Right lobe of liver (tissue), 6 donors: Measurements from ENCODE around the gene DNAJC11. TPM values are rescaled to one million over a fixed set of nuclear protein-coding genes. Genes with fewer than 3 reads are reported as not detected.
A peak's percentile ranks its signal among the peaks of the same experiment; 100 is the strongest.

Experiments
- ATAC-seq, 4 donors: fragments of 200-7000 bp; cut with Tn5 transposase; one replicate each; pipeline ENCODE4 v1.9.1; 2020; ENCODE audit warnings: mild to moderate bottlenecking in 4 of 4, moderate library complexity in 4 of 4
- DNase-seq, 3 donors: peaks; one replicate each; pipeline ENCODE4 v3.0.0-alpha.2; 2020
- H3K27ac ChIP-seq, 3 donors: fragments of 200-600 bp; one replicate each; pipeline ENCODE4 v1.8.0; 2022
- H3K27me3 ChIP-seq, 2 donors: fragments of 200-600 bp; one replicate each; pipeline ENCODE4 v1.8.0; 2022
- H3K36me3 ChIP-seq, 4 donors: fragments of 200-600 bp; sonication (generic) in 1 of 4; one replicate each; pipeline versions ENCODE4 v1.5.1 to v1.8.0; 2017 to 2022; ENCODE audit warnings: control low read depth in 1 of 4
- H3K4me1 ChIP-seq, 4 donors: fragments of 200-600 bp; sonication (generic) in 1 of 4; one replicate each; pipeline versions ENCODE4 v1.5.1 to v1.8.0; 2017 to 2022; ENCODE audit warnings: control low read depth in 1 of 4
- H3K4me3 ChIP-seq, 3 donors: fragments of 200-600 bp; one replicate each; pipeline ENCODE4 v1.8.0; 2022
- H3K9me3 ChIP-seq, 4 donors: fragments of 200-600 bp; sonication (generic) in 1 of 4; one replicate each; pipeline versions ENCODE4 v1.5.1 to v1.8.0; 2017 to 2022; ENCODE audit warnings: control low read depth in 1 of 4
- POLR2A ChIP-seq: fragments of 450-650 bp; IDR thresholded peaks from one replicate; pipeline ENCODE4 v1.6.1; 2017; ENCODE audit warnings: antibody characterized with exemption, mild to moderate bottlenecking
- WGBS: methylation state at CpG from one replicate; pipeline ENCODE4 v1.1.6; 2018; ENCODE audit warnings: low coverage, low lambda C conversion rate; ENCODE audit not compliant: insufficient coverage; ENCODE audit errors: missing lambda C conversion rate; 5-methylcytosine and 5-hydroxymethylcytosine counted together
- intact Hi-C, 2 donors: fragments of 100-400 bp; cut with DNase I; formaldehyde crosslinking; loops; one replicate each; pipeline versions ENCODE4 v1.11.2 to v1.14.1; 2022
- total RNA-seq, 6 experiments: library from RNA; depleted of rRNA in 2 of 6; stranded (reverse); fragments of >200 nt in 2 of 6; fragmentation: NEBNext Ultra II Directional in 3 of 6; extraction: Animal tissue kit (Norgen Biotek cat#: 25700) in 3 of 6; gene quantifications; one replicate each; pipeline versions ENCODE4 v1.1.0 to v1.2.4, GENCODE V29; 2016 to 2023
- TF ChIP-seq, protein P1 (sequence below), 4 donors: fragments of 200-600 bp in 3 of 4; fragments of 450-650 bp in 1 of 4; IDR thresholded peaks; one replicate each; pipeline versions ENCODE4 v1.5.1 to v1.8.0; 2016 to 2022; ENCODE audit warnings: antibody characterized with exemption in 4 of 4, mild to moderate bottlenecking in 2 of 4
- donor health status: DM: no; HTN: yes; CAD: no.
- donor health status: DM: no; HTN: no; CAD: no.
- donor health status: DM: no; HTN: no; CAD: no.
- donor health status: DM: no; HTN: yes; CAD: no.
- donor health status: DM: no; HTN: yes; CAD: no.

Gene DNAJC11
- total RNA-seq, 6 experiments from 2014 or later: 24.9 to 36.0 (median 28.6) TPM

- H3K9me3 ChIP-seq: no peaks in the 10 kb centered on the region
- TF ChIP-seq, protein P1, sequence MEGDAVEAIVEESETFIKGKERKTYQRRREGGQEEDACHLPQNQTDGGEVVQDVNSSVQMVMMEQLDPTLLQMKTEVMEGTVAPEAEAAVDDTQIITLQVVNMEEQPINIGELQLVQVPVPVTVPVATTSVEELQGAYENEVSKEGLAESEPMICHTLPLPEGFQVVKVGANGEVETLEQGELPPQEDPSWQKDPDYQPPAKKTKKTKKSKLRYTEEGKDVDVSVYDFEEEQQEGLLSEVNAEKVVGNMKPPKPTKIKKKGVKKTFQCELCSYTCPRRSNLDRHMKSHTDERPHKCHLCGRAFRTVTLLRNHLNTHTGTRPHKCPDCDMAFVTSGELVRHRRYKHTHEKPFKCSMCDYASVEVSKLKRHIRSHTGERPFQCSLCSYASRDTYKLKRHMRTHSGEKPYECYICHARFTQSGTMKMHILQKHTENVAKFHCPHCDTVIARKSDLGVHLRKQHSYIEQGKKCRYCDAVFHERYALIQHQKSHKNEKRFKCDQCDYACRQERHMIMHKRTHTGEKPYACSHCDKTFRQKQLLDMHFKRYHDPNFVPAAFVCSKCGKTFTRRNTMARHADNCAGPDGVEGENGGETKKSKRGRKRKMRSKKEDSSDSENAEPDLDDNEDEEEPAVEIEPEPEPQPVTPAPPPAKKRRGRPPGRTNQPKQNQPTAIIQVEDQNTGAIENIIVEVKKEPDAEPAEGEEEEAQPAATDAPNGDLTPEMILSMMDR (IDR thresholded peaks at IDR 0.05): no peak
- TF ChIP-seq POLR2A: no peak
- no peaks in the 10 kb centered on the region for H3K27me3 ChIP-seq
- peak in 1 of 3 donors; percentile 76 for DNase-seq
- ATAC-seq: peak in 2 of 4 donors; percentile 15 to 33
- no peak overlapping the region for H3K4me3 ChIP-seq
- H3K36me3 ChIP-seq: peaks cover 0 to 9% (median 3%) of the 10 kb centered on the region in 4 donors
- peak overlapping the region in 2 of 3 donors; percentile 62 to 87 for H3K27ac ChIP-seq
- H3K4me1 ChIP-seq: peaks cover 0 to 45% (median 18%) of the 10 kb centered on the region in 4 donors
- 47% methylated on average over 14 of the region's 14 CpGs for WGBS
- intact Hi-C loops: no loop called here
Measured at GRCh38 chr1:6623269-6623965, 78.2 kb downstream of the DNAJC11 start.

- WGBS: 53% methylated on average over 9 of the region's 10 CpGs
- no peak for TF ChIP-seq POLR2A
- TF ChIP-seq, protein P1 (IDR thresholded peaks at IDR 0.05): no peak
Measured at GRCh38 chr1:6622396-6623152, 79.0 kb downstream of the DNAJC11 start.

GRCh38 chr1:6621429-6622391 is 79.9 kb downstream of the DNAJC11 start:
- Histone ChIP-seq H3K36me3 (peaks cover 0 to 7% (median 0%) of the 10 kb centered on the region in 4 donors), H3K9me3 (no peaks in the 10 kb centered on the region), H3K4me1 (peaks cover 0 to 45% (median 18%) of the 10 kb centered on the region in 4 donors), H3K4me3 (peak overlapping the region in 1 of 3 donors; percentile 27), H3K27me3 (no peaks in the 10 kb centered on the region), H3K27ac (peak overlapping the region in 2 of 3 donors; percentile 62 to 87)
- 64% methylated on average over 7 of the region's 41 CpGs for WGBS
- peak; percentile 51 to 83 (median 73) for DNase-seq
- ATAC-seq: peak; percentile 50 to 67 (median 56)
- no peak for TF ChIP-seq POLR2A
- TF ChIP-seq, protein P1 (IDR thresholded peaks at IDR 0.05): no peak
- intact Hi-C loops: no loop called here

More at GRCh38 chr1:6622396-6623152, 79.0 kb downstream of the DNAJC11 start:
- ATAC-seq (peak; percentile 3 to 19 (median 5)), DNase-seq (no peak)
- H3K4me3 ChIP-seq: no peak overlapping the region
- peak overlapping the region in 2 of 3 donors; percentile 62 to 87 for H3K27ac ChIP-seq
- intact Hi-C loops: no loop called here
- peaks cover 0 to 7% (median 0%) of the 10 kb centered on the region in 4 donors for H3K36me3 ChIP-seq
- no peaks in the 10 kb centered on the region for H3K27me3 ChIP-seq
- H3K4me1 ChIP-seq: peaks cover 0 to 45% (median 18%) of the 10 kb centered on the region in 4 donors
- no peaks in the 10 kb centered on the region for H3K9me3 ChIP-seq

GRCh38 chr1:6619045-6619444 is 82.6 kb downstream of the DNAJC11 start:
- DNase-seq (no peak), ATAC-seq (no peak)
- intact Hi-C loops: no loop called here
- no peak for TF ChIP-seq POLR2A
- TF ChIP-seq, protein P1 (IDR thresholded peaks at IDR 0.05): no peak
- Histone ChIP-seq H3K27me3 (no peaks in the 10 kb centered on the region), H3K27ac (no peak overlapping the region), H3K36me3 (peaks cover 0 to 7% (median 0%) of the 10 kb centered on the region in 4 donors), H3K4me3 (no peak overlapping the region), H3K9me3 (no peaks in the 10 kb centered on the region), H3K4me1 (peaks cover 0 to 36% (median 10%) of the 10 kb centered on the region in 4 donors)
- 93% methylated on average over 3 of the region's 4 CpGs for WGBS
